Muscle layer of colon (tissue), 2 donors: ENCODE data around the gene MUSTN1.

ENCODE experiments used
- H3K27ac ChIP-seq: one replicate; pipeline ENCODE4 v1.7.0; 2013; ENCODE audit warnings: low read depth, mild to moderate bottlenecking, low read length, moderate library complexity
- H3K27me3 ChIP-seq, 2 donors: one replicate each; pipeline ENCODE4 v1.7.0; 2013; ENCODE audit warnings: low read length in 2 of 2, mild to moderate bottlenecking in 2 of 2; ENCODE audit not compliant: insufficient read depth in 2 of 2, control insufficient read depth in 1 of 2
- H3K36me3 ChIP-seq: one replicate; pipeline ENCODE4 v1.7.0; 2013; ENCODE audit warnings: mild to moderate bottlenecking, low read length; ENCODE audit not compliant: insufficient read depth
- H3K4me1 ChIP-seq: one replicate; pipeline ENCODE4 v1.7.0; 2013; ENCODE audit warnings: mild to moderate bottlenecking, low read length; ENCODE audit not compliant: insufficient read depth
- H3K4me3 ChIP-seq, 2 donors: one replicate each; pipeline ENCODE4 v1.7.0; 2013; ENCODE audit warnings: low read length in 2 of 2, low read depth in 1 of 2, mild to moderate bottlenecking in 1 of 2, moderate library complexity in 1 of 2
- H3K9ac ChIP-seq: one replicate; pipeline ENCODE4 v1.7.0; 2013; ENCODE audit warnings: low read length
- H3K9me3 ChIP-seq: one replicate; pipeline ENCODE4 v1.7.0; 2013; ENCODE audit warnings: mild to moderate bottlenecking, low read length
- donor health status: abdominal sarcoma.
- donor health status: Adenocarcinoma of cecum.

The MUSTN1 gene

GRCh38 chr3:52788890-52789745, 45.7 kb downstream of the MUSTN1 start:
- Histone ChIP-seq H3K9me3 (no peaks in the 10 kb centered on the region), H3K9ac (no peak overlapping the region), H3K4me1 (no peaks in the 10 kb centered on the region), H3K27me3 (no peaks in the 10 kb centered on the region), H3K36me3 (no peaks in the 10 kb centered on the region), H3K4me3 (no peak overlapping the region), H3K27ac (no peak overlapping the region)

GRCh38 chr3:52787672-52788625, 46.9 kb downstream of the MUSTN1 start:
- Histone ChIP-seq H3K9ac (no peak overlapping the region), H3K9me3 (no peaks in the 10 kb centered on the region), H3K4me1 (no peaks in the 10 kb centered on the region), H3K27me3 (no peaks in the 10 kb centered on the region), H3K36me3 (no peaks in the 10 kb centered on the region), H3K27ac (no peak overlapping the region), H3K4me3 (no peak overlapping the region)

- H3K27me3 ChIP-seq, result no peaks in the 10 kb centered on the region
Measured at GRCh38 chr3:52787246-52787645, 47.6 kb downstream of the MUSTN1 start.

GRCh38 chr3:52786330-52787215, 48.2 kb downstream of the MUSTN1 start:
- H3K9me3 ChIP-seq, result no peaks in the 10 kb centered on the region
- no peaks in the 10 kb centered on the region for H3K27me3 ChIP-seq
- H3K9ac ChIP-seq, result no peak overlapping the region
- H3K27ac ChIP-seq, result no peak overlapping the region
- no peaks in the 10 kb centered on the region for H3K36me3 ChIP-seq
- H3K4me1 ChIP-seq, result no peaks in the 10 kb centered on the region
- H3K4me3 ChIP-seq, result no peak overlapping the region

More at GRCh38 chr3:52787246-52787645, 47.6 kb downstream of the MUSTN1 start:
- Histone ChIP-seq H3K9ac (no peak overlapping the region), H3K4me1 (no peaks in the 10 kb centered on the region), H3K27ac (no peak overlapping the region), H3K36me3 (no peaks in the 10 kb centered on the region), H3K4me3 (no peak overlapping the region), H3K9me3 (no peaks in the 10 kb centered on the region)

GRCh38 chr3:52784931-52785590, 49.8 kb downstream of the MUSTN1 start:
- Histone ChIP-seq H3K9me3 (no peaks in the 10 kb centered on the region), H3K4me1 (no peaks in the 10 kb centered on the region), H3K36me3 (no peaks in the 10 kb centered on the region), H3K4me3 (no peak overlapping the region), H3K9ac (no peak overlapping the region), H3K27ac (no peak overlapping the region), H3K27me3 (no peaks in the 10 kb centered on the region)

- Histone ChIP-seq H3K27ac (no peak overlapping the region), H3K9me3 (no peaks in the 10 kb centered on the region), H3K36me3 (no peaks in the 10 kb centered on the region), H3K4me3 (no peak overlapping the region), H3K4me1 (no peaks in the 10 kb centered on the region), H3K9ac (no peak overlapping the region), H3K27me3 (no peaks in the 10 kb centered on the region)
Measured at GRCh38 chr3:52784021-52784621, 50.7 kb downstream of the MUSTN1 start.

- Histone ChIP-seq H3K9me3 (no peaks in the 10 kb centered on the region), H3K36me3 (no peaks in the 10 kb centered on the region), H3K27ac (no peak overlapping the region), H3K27me3 (no peaks in the 10 kb centered on the region), H3K9ac (no peak overlapping the region), H3K4me3 (no peak overlapping the region), H3K4me1 (no peaks in the 10 kb centered on the region)
Measured at GRCh38 chr3:52783211-52783555, 51.6 kb downstream of the MUSTN1 start.
